GM23338 (cell line): ENCODE results near the gene NCR3LG1.

Experiments
- EZH2 ChIP-seq: fragments of 200-600 bp; sonication (generic); IDR thresholded peaks from one replicate; pipeline ENCODE4 v1.8.0; 2017; ENCODE audit warnings: antibody characterized with exemption, mild to moderate bottlenecking, low read depth; ENCODE audit not compliant: unreplicated experiment
- EZH2phosphoT487 ChIP-seq: fragments of 200-600 bp; sonication (generic); IDR thresholded peaks from one replicate; pipeline ENCODE4 v1.8.1; 2018; ENCODE audit warnings: antibody characterized with exemption; ENCODE audit not compliant: unreplicated experiment
- POLR2AphosphoS5 ChIP-seq: IDR thresholded peaks from 2 replicates; pipeline ENCODE4 v1.6.1; 2016; ENCODE audit warnings: antibody characterized with exemption, low read depth
- ZNF114 ChIP-seq: fragments of 250-450 bp; sonication (Bioruptor Pico); IDR thresholded peaks from 2 replicates; pipeline ENCODE4 v1.5.0; 2020; ENCODE audit warnings: mild to moderate bottlenecking, moderate library complexity
- ZNF331 ChIP-seq: fragments of 250-450 bp; sonication (Bioruptor Pico); IDR thresholded peaks from 2 replicates; pipeline ENCODE4 v1.5.0; 2020; ENCODE audit warnings: low read depth, mild to moderate bottlenecking, moderate library complexity
- TF ChIP-seq, protein P1 (sequence below), 2 experiments: fragments of 200-600 bp in 1 of 2; sonication (generic) in 1 of 2; conservative IDR thresholded peaks; 2 replicates each; pipeline versions ENCODE4 v1.5.1 to v1.6.1; 2016 to 2017; ENCODE audit warnings: antibody characterized with exemption in 2 of 2, low read depth in 2 of 2, mild to moderate bottlenecking in 2 of 2, moderate library complexity in 1 of 2
- TF ChIP-seq, protein P2 (sequence below): IDR thresholded peaks from one replicate; pipeline ENCODE4 v1.6.1; 2018; ENCODE audit warnings: antibody characterized with exemption; ENCODE audit not compliant: unreplicated experiment
- TF ChIP-seq, protein P3 (sequence below): IDR thresholded peaks from 2 replicates; pipeline ENCODE4 v1.6.1; 2016; ENCODE audit warnings: antibody characterized with exemption

DNA sequence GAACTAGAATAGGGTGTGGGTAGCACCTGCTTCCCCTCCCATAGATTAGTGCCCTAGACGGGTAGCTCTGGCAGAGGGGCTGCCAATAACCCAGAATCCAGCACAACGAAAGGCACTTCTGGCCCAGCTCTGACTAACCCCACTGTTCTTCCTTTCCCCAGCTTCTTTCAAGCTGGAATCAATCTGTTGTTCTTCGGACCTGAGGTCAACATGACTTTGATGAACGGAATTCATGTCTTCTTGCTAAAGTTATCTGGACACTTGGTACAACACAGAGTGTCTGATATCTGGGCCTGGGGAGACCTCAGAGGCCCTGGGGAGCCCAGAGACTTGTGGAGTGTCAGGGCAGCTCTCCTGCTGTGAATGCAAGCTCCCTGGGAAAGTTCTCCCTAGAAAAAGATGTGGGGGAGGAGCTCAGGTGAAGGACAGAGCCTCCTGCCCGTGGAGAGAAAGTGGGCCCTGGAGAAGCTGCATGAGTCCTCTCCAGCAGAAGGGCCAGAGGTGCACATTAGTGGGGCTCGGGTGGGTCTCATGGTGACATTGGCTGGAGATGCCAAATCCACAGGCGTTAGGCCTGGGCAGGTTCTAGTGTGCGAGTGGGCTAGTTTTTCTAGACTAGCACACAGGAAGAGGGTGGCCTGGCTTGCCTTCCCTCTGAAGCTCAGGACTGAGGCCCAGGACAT lies 30.6 kb downstream of the NCR3LG1 start:
- TF ChIP-seq, protein P1, sequence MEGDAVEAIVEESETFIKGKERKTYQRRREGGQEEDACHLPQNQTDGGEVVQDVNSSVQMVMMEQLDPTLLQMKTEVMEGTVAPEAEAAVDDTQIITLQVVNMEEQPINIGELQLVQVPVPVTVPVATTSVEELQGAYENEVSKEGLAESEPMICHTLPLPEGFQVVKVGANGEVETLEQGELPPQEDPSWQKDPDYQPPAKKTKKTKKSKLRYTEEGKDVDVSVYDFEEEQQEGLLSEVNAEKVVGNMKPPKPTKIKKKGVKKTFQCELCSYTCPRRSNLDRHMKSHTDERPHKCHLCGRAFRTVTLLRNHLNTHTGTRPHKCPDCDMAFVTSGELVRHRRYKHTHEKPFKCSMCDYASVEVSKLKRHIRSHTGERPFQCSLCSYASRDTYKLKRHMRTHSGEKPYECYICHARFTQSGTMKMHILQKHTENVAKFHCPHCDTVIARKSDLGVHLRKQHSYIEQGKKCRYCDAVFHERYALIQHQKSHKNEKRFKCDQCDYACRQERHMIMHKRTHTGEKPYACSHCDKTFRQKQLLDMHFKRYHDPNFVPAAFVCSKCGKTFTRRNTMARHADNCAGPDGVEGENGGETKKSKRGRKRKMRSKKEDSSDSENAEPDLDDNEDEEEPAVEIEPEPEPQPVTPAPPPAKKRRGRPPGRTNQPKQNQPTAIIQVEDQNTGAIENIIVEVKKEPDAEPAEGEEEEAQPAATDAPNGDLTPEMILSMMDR (conservative IDR thresholded peaks at IDR 0.05; ENCODE audit: low read depth in 2 of 2): no peak
- TF ChIP-seq POLR2AphosphoS5: no peak
- TF ChIP-seq EZH2: no peak
- no peak for TF ChIP-seq ZNF114
- TF ChIP-seq, protein P2, sequence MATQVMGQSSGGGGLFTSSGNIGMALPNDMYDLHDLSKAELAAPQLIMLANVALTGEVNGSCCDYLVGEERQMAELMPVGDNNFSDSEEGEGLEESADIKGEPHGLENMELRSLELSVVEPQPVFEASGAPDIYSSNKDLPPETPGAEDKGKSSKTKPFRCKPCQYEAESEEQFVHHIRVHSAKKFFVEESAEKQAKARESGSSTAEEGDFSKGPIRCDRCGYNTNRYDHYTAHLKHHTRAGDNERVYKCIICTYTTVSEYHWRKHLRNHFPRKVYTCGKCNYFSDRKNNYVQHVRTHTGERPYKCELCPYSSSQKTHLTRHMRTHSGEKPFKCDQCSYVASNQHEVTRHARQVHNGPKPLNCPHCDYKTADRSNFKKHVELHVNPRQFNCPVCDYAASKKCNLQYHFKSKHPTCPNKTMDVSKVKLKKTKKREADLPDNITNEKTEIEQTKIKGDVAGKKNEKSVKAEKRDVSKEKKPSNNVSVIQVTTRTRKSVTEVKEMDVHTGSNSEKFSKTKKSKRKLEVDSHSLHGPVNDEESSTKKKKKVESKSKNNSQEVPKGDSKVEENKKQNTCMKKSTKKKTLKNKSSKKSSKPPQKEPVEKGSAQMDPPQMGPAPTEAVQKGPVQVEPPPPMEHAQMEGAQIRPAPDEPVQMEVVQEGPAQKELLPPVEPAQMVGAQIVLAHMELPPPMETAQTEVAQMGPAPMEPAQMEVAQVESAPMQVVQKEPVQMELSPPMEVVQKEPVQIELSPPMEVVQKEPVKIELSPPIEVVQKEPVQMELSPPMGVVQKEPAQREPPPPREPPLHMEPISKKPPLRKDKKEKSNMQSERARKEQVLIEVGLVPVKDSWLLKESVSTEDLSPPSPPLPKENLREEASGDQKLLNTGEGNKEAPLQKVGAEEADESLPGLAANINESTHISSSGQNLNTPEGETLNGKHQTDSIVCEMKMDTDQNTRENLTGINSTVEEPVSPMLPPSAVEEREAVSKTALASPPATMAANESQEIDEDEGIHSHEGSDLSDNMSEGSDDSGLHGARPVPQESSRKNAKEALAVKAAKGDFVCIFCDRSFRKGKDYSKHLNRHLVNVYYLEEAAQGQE: no peak
- no peak for TF ChIP-seq EZH2phosphoT487
- no peak for TF ChIP-seq ZNF331 (CRISPR knock-in tag)
- TF ChIP-seq, protein P3, sequence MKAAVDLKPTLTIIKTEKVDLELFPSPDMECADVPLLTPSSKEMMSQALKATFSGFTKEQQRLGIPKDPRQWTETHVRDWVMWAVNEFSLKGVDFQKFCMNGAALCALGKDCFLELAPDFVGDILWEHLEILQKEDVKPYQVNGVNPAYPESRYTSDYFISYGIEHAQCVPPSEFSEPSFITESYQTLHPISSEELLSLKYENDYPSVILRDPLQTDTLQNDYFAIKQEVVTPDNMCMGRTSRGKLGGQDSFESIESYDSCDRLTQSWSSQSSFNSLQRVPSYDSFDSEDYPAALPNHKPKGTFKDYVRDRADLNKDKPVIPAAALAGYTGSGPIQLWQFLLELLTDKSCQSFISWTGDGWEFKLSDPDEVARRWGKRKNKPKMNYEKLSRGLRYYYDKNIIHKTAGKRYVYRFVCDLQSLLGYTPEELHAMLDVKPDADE: no peak
